K562 (cell line): ENCODE results near the gene PGM2L1. TPM values are rescaled to one million over a fixed set of nuclear protein-coding genes. Genes with fewer than 3 reads are reported as not detected.

Experiments
- CCNT2 ChIP-seq: IDR thresholded peaks from 2 replicates; pipeline ENCODE4 v1.6.1; 2011; ENCODE audit warnings: borderline replicate concordance, low read depth, mild to moderate bottlenecking, moderate library complexity, mixed read lengths, low read length; ENCODE audit not compliant: insufficient read length; ENCODE audit errors: extremely low read depth
- EP300 ChIP-seq: IDR thresholded peaks from 2 replicates; pipeline ENCODE4 v1.6.1; 2012; ENCODE audit warnings: low read length, improper control_type of control experiment
- NEUROD1 ChIP-seq: fragments of 150-350 bp; IDR thresholded peaks from 2 replicates; pipeline ENCODE4 v1.6.1; 2014; ENCODE audit warnings: borderline replicate concordance, low read length, low read depth; ENCODE audit not compliant: partially characterized antibody
- NR2C1 ChIP-seq, 2 experiments: fragments of 450-650 bp; IDR thresholded peaks; 2 replicates each; pipeline ENCODE4 v1.6.1; 2017; ENCODE audit warnings: mild to moderate bottlenecking in 2 of 2, antibody characterized with exemption in 1 of 2, inconsistent platforms in 1 of 2, missing compliant biosample characterization in 1 of 2, missing genetic modification characterization in 1 of 2
- PREB ChIP-seq: sonication (generic); formaldehyde crosslinking; IDR thresholded peaks from 2 replicates; pipeline ENCODE4 v1.8.1; 2023; ENCODE audit warnings: mild to moderate bottlenecking, missing genetic modification reagents
- PTBP1 ChIP-seq: fragments of 200-400 bp; formaldehyde crosslinking; IDR thresholded peaks from 2 replicates; pipeline ENCODE4 v1.6.1; 2017; ENCODE audit warnings: low read depth, low read length
- ZBTB11 ChIP-seq, 3 experiments: fragments of 200-800 bp in 1 of 3; fragments of 250-450 bp in 1 of 3; fragments of 450-650 bp in 1 of 3; sonication (Bioruptor Pico) in 1 of 3; sonication (Bioruptor generic) in 1 of 3; formaldehyde crosslinking in 1 of 3; IDR thresholded peaks; 2 replicates each; pipeline versions ENCODE4 v1.6.1 to v1.8.0; 2016 to 2022; ENCODE audit warnings: mild to moderate bottlenecking in 2 of 3, missing genetic modification characterization in 2 of 3, missing compliant biosample characterization in 1 of 3, moderate library complexity in 1 of 3
- ZBTB43 ChIP-seq: sonication (generic); formaldehyde crosslinking; IDR thresholded peaks from 2 replicates; pipeline ENCODE4 v1.8.0; 2023; ENCODE audit warnings: mild to moderate bottlenecking, missing genetic modification reagents
- ZNF318 ChIP-seq, 2 experiments: fragments of 450-650 bp; IDR thresholded peaks; 2 replicates each; pipeline ENCODE4 v1.6.1; 2016; ENCODE audit warnings: mild to moderate bottlenecking in 2 of 2, borderline replicate concordance in 1 of 2, low read depth in 1 of 2, moderate library complexity in 1 of 2
- polyA plus RNA-seq, 8 experiments: library from polyadenylated mRNA; depleted of rRNA in 4 of 8; stranded (reverse) in 5 of 8; unstranded in 3 of 8; fragments of >200 nt; fragmentation: Nextera tagmentation in 2 of 8; fragmentation: Illumina TruSeq in 1 of 8; extraction: Ambion mirVana in 2 of 8; extraction: Trizol in 1 of 8; gene quantifications; 2 replicates each; pipeline versions ENCODE4 v1.2.1 to v1.2.3, GENCODE V29; 2011 to 2014; ENCODE audit warnings: inconsistent platforms in 1 of 8, missing spikeins in 1 of 8
- total RNA-seq, 7 experiments: library from RNA; depleted of rRNA in 6 of 7; stranded (reverse); fragments of >200 nt in 6 of 7; fragmentation: Illumina TruSeq in 2 of 7; extraction: Trizol in 2 of 7; gene quantifications; 2 replicates each; pipeline versions ENCODE4 v1.2.1 to v1.2.3, GENCODE V29; 2011 to 2021; ENCODE audit warnings: low replicate concordance in 1 of 7

The PGM2L1 gene
- total and polyA plus RNA-seq, 9 of the 15 experiments (the other 6 are each of a cell fraction or from before 2014, with no cell fraction given), result 0.32 to 0.95 (median 0.63) TPM

- no peak for TF ChIP-seq PREB
- no peak for TF ChIP-seq PTBP1
- no peak for TF ChIP-seq ZBTB43
- TF ChIP-seq ZNF318 (IDR thresholded peaks at IDR 0.05; ENCODE audit: borderline replicate concordance in 1 of 2, low read depth in 1 of 2), result no peak
- peak; percentile 49 for TF ChIP-seq NR2C1 (IDR thresholded peaks at IDR 0.05)
- peak; percentile 70; the same call in 1 of the 2 replicates for TF ChIP-seq NR2C1 (tag; IDR thresholded peaks at IDR 0.05)
- TF ChIP-seq CCNT2, result peak; percentile 36
- TF ChIP-seq ZBTB11 (CRISPR knock-in tag; IDR thresholded peaks at IDR 0.05), result peak in 1 of 3 experiments; percentile 88; a peak in 2 of 6 replicates
- peak; percentile 21 for TF ChIP-seq EP300
- peak; percentile 8 for TF ChIP-seq NEUROD1
Observed at GRCh38 chr11:74398244-74399159, at the start of gene PGM2L1 (continued).
